Natural killer cell (primary cell): Measurements from ENCODE around the gene TSGA10IP. TPM values are rescaled to one million over a fixed set of nuclear protein-coding genes. Genes with fewer than 3 reads are reported as not detected.
"Not testable (repeated sequence)": the region's sequence is repeated elsewhere in the genome, so short reads cannot be mapped to it uniquely, and the experiment has no call there.

Experiments
- ATAC-seq, 3 donors: fragments of 150-1000 bp in 2 of 3; fragments of 200-7000 bp in 1 of 3; cut with Tn5 transposase; 1 replicate in 1 of 3; 2 replicates in 2 of 3; pipeline ENCODE4 v1.10.0; 2021; ENCODE audit warnings: mild to moderate bottlenecking in 2 of 3, moderate library complexity in 2 of 3
- DNase-seq, 2 donors: peaks; one replicate each; pipeline versions ENCODE4 v3.0.0 to v3.0.0-alpha.2; 2013 to 2021; ENCODE audit warnings: mixed read lengths in 1 of 2
- H3K27ac ChIP-seq: one replicate; pipeline ENCODE4 v1.5.1; 2013; ENCODE audit warnings: mild to moderate bottlenecking, low read length
- H3K27me3 ChIP-seq: one replicate; pipeline ENCODE4 v1.6.1; 2013; ENCODE audit warnings: low read length; ENCODE audit not compliant: control insufficient read depth, insufficient read depth
- H3K36me3 ChIP-seq: one replicate; pipeline ENCODE4 v1.6.1; 2013; ENCODE audit warnings: low read length; ENCODE audit not compliant: control insufficient read depth, insufficient read depth
- H3K4me1 ChIP-seq: one replicate; pipeline ENCODE4 v1.6.1; 2013; ENCODE audit warnings: low read length; ENCODE audit not compliant: control insufficient read depth, insufficient read depth
- H3K4me3 ChIP-seq: one replicate; pipeline ENCODE4 v1.5.1; 2013; ENCODE audit warnings: low read length
- H3K9me3 ChIP-seq: one replicate; pipeline ENCODE4 v1.6.1; 2013; ENCODE audit warnings: low read length; ENCODE audit not compliant: control insufficient read depth, insufficient read depth
- H3K27ac Mint-ChIP-seq, 2 donors: one replicate each; pipeline ENCODE4 v1.8.0; 2022; ENCODE audit warnings: mild to moderate bottlenecking in 2 of 2, mixed read lengths in 2 of 2, moderate library complexity in 1 of 2
- H3K27me3 Mint-ChIP-seq, 2 donors: one replicate each; pipeline ENCODE4 v1.8.0; 2022; ENCODE audit warnings: low read depth in 2 of 2, mixed read lengths in 2 of 2
- H3K36me3 Mint-ChIP-seq: one replicate; pipeline ENCODE4 v1.8.0; 2022; ENCODE audit warnings: mixed read lengths
- H3K4me1 Mint-ChIP-seq, 2 donors: one replicate each; pipeline ENCODE4 v1.8.0; 2022; ENCODE audit warnings: mixed read lengths in 2 of 2
- H3K4me3 Mint-ChIP-seq: one replicate; pipeline ENCODE4 v1.8.0; 2022; ENCODE audit warnings: mild to moderate bottlenecking, moderate library complexity, mixed read lengths
- H3K9me3 Mint-ChIP-seq, 2 donors: one replicate each; pipeline ENCODE4 v1.8.0; 2022; ENCODE audit warnings: mixed read lengths in 2 of 2
- CTCF ChIP-seq: fragments of 200-600 bp; IDR thresholded peaks from one replicate; pipeline ENCODE4 v1.8.0; 2022; ENCODE audit warnings: antibody characterized with exemption
- WGBS: methylation state at CpG from one replicate; pipeline ENCODE4 v1.1.7; 2013; ENCODE audit warnings: missing lambda C conversion rate; ENCODE audit not compliant: insufficient coverage; 5-methylcytosine and 5-hydroxymethylcytosine counted together
- intact Hi-C: fragments of 100-400 bp; cut with micrococcal nuclease; formaldehyde crosslinking; loops from one replicate; pipeline ENCODE4 v1.14.2; 2022
- total RNA-seq, 4 donors: library from RNA; stranded (reverse); fragments of 120-200 nt in 1 of 4; gene quantifications; one replicate each; pipeline versions ENCODE4 v1.2.3 to v1.2.4, GENCODE V29; 2013 to 2022

The TSGA10IP gene
- total RNA-seq, 3 donors from 2014 or later (not counting 1 experiment from before 2014, with no cell fraction given), result not detected

DNA sequence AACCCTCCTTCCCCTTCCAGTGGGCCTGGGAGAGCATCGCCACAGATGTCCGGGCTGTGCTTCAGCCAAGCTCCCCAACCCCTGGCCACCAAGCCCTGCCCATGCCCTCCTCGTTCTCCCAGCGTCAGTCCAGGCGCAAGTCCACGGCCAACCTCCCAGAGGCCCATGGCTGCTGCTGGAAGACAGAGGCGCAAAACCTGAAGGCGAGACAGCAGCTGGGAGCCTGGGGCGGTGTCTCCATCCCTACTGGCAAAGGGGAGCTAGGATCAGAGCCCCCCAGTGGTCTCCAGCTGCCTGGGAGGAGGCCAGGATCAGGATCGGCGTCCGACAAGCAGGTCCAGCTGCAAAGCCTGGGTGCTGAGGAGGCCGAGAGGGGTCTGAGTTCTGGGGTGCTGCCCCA is 1.9 kb downstream of the TSGA10IP start:
- H3K36me3 ChIP-seq, result no peaks in the 10 kb centered on the region
- no peaks in the 10 kb centered on the region for H3K9me3 Mint-ChIP-seq
- WGBS, result 90% methylated on average over 13 of the region's 13 CpGs
- no peaks in the 10 kb centered on the region for H3K36me3 Mint-ChIP-seq
- H3K4me3 Mint-ChIP-seq, result no peak overlapping the region
- ATAC-seq, result no peak
- DNase-seq, result no peak
- H3K4me1 ChIP-seq, result no peaks in the 10 kb centered on the region
- intact Hi-C loops, result no loop called here
- no peaks in the 10 kb centered on the region for H3K9me3 ChIP-seq
- H3K4me1 Mint-ChIP-seq, result no peaks in the 10 kb centered on the region
- no peaks in the 10 kb centered on the region for H3K27me3 Mint-ChIP-seq
- H3K27me3 ChIP-seq, result no peaks in the 10 kb centered on the region
- no peak overlapping the region for H3K27ac Mint-ChIP-seq
- H3K27ac ChIP-seq, result no peak overlapping the region
- no peak overlapping the region for H3K4me3 ChIP-seq
- TF ChIP-seq CTCF, result no peak

DNA sequence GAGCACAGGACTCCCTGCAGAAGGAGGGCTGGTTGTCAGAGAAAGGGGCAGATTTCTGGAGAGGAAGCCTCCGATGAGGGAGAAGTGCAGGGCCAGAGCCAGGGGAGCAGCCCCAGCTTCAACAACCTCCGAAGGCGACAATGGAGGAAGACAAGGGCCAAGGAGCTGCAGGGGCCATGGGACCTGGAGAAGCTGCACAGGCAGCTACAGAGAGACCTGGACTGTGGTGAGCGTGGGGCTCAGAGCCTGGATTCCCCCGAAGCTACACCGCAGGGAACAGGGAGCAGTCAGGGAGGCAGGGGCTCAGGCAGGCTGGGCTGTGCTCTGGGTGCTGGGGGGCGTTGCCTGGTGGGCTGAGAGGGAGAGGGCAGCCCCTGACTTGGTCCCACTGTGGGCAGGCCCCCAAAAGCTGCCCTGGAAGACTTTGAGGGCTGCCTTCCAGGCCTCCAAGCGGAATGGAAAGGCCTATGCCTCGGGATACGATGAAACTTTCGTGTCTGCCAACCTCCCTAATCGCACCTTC is 2.4 kb downstream of the TSGA10IP start:
- no peaks in the 10 kb centered on the region for H3K36me3 Mint-ChIP-seq
- no peak overlapping the region for H3K27ac Mint-ChIP-seq
- no peak overlapping the region for H3K4me3 Mint-ChIP-seq
- DNase-seq (no peak), ATAC-seq (no peak)
- intact Hi-C loops, result no loop called here
- Histone ChIP-seq H3K27ac (no peak overlapping the region), H3K27me3 (no peaks in the 10 kb centered on the region), H3K9me3 (no peaks in the 10 kb centered on the region), H3K4me1 (no peaks in the 10 kb centered on the region), H3K36me3 (no peaks in the 10 kb centered on the region), H3K4me3 (no peak overlapping the region)
- H3K27me3 Mint-ChIP-seq, result no peaks in the 10 kb centered on the region
- no peak for TF ChIP-seq CTCF
- WGBS, result 90% methylated on average over 12 of the region's 12 CpGs
- no peaks in the 10 kb centered on the region for H3K4me1 Mint-ChIP-seq
- H3K9me3 Mint-ChIP-seq, result no peaks in the 10 kb centered on the region

DNA sequence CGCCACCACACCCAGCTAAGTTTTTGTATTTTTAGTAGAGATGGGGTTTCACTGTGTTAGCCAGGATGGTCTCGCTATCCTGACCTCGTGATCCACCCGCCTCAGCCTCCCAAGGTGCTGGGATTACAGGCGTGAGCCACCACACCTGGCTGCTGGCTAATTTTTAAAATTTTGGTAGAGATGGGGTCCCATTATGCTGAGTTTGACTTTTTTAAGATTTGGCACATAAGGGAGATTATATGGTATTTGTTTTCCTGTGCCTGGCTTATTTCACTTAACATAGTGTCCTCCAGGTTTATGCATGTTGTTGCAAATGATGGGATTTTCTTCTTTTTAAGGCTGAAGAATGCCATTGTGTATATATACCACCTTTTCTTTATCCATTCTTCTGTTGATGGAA is 5.4 kb downstream of the TSGA10IP start:
- H3K4me1 ChIP-seq, H3K27ac Mint-ChIP-seq, H3K4me3 ChIP-seq, intact Hi-C loops, H3K4me1 Mint-ChIP-seq, H3K36me3 ChIP-seq, H3K9me3 ChIP-seq, H3K36me3 Mint-ChIP-seq, H3K4me3 Mint-ChIP-seq, H3K27me3 ChIP-seq, ATAC-seq, H3K9me3 Mint-ChIP-seq, DNase-seq, H3K27ac ChIP-seq, H3K27me3 Mint-ChIP-seq: not testable (repeated sequence)
- 83% methylated on average over 4 of the region's 5 CpGs for WGBS

- H3K9me3 ChIP-seq, H3K9me3 Mint-ChIP-seq, intact Hi-C loops, H3K36me3 ChIP-seq, ATAC-seq, H3K4me3 Mint-ChIP-seq, DNase-seq, H3K4me1 Mint-ChIP-seq, H3K27me3 ChIP-seq, H3K36me3 Mint-ChIP-seq, H3K27ac Mint-ChIP-seq, H3K4me3 ChIP-seq, H3K27me3 Mint-ChIP-seq, H3K4me1 ChIP-seq, H3K27ac ChIP-seq: not testable (repeated sequence)
- WGBS, result 77% methylated on average over 2 of the region's 3 CpGs
Measured at GRCh38 chr11:65951641-65952040, 6.4 kb downstream of the TSGA10IP start.
